Brain microvascular endothelial cell (primary cell): ENCODE results near the gene CCDC71.

Source experiments
- DNase-seq: peaks from one replicate; pipeline ENCODE4 v3.0.0-alpha.2; 2020
- H3K27ac ChIP-seq: fragments of 250-450 bp; sonication (Bioruptor Pico); 2 replicates; pipeline ENCODE4 v1.5.1; 2020; ENCODE audit warnings: mild to moderate bottlenecking, moderate library complexity
- H3K27me3 ChIP-seq: fragments of 250-450 bp; sonication (Bioruptor Pico); replicated peaks from 2 replicates; pipeline ENCODE4 v1.5.1; 2020; ENCODE audit warnings: mild to moderate bottlenecking
- H3K36me3 ChIP-seq: fragments of 250-450 bp; sonication (Bioruptor Pico); replicated peaks from 2 replicates; pipeline ENCODE4 v1.5.1; 2020; ENCODE audit warnings: mild to moderate bottlenecking
- H3K4me3 ChIP-seq: 2 replicates; pipeline ENCODE4 v1.5.1; 2011; ENCODE audit warnings: low read depth, mild to moderate bottlenecking, control low read depth, low read length, moderate library complexity
- CTCF ChIP-seq: IDR thresholded peaks from 2 replicates; pipeline ENCODE4 v1.5.1; 2011; ENCODE audit warnings: low read depth, mild to moderate bottlenecking, moderate library complexity, low read length, control low read depth, inconsistent platforms; ENCODE audit errors: missing control alignments
- in situ Hi-C: cut with HindIII; loops from 2 replicates; pipeline ENCODE4 v1.10.0; 2017; ENCODE audit warnings: low sequenced_read_pairs, low pct_ligation_motif_present

The CCDC71 gene

GRCh38 chr3:49140080-49140479, 26.1 kb downstream of the CCDC71 start:
- Histone ChIP-seq H3K27me3 (no peaks in the 10 kb centered on the region), H3K36me3 (no peaks in the 10 kb centered on the region), H3K4me3 (no peak overlapping the region), H3K27ac (no peak overlapping the region)
- TF ChIP-seq CTCF = no peak
- in situ Hi-C loops = no loop called here
- DNase-seq = no peak

- in situ Hi-C loops = no loop called here
- no peak for TF ChIP-seq CTCF
- peaks cover 7% of the 10 kb centered on the region for H3K36me3 ChIP-seq
- no peak overlapping the region for H3K4me3 ChIP-seq
- DNase-seq = no peak
- no peaks in the 10 kb centered on the region for H3K27me3 ChIP-seq
- H3K27ac ChIP-seq = no peak overlapping the region
Observed at GRCh38 chr3:49135499-49135898, 30.6 kb downstream of the CCDC71 start.

- Histone ChIP-seq H3K4me3 (no peak overlapping the region), H3K36me3 (peaks cover 15% of the 10 kb centered on the region), H3K27me3 (no peaks in the 10 kb centered on the region), H3K27ac (no peak overlapping the region)
- TF ChIP-seq CTCF = no peak
- in situ Hi-C loops = no loop called here
- DNase-seq = no peak
Observed at GRCh38 chr3:49134471-49135265, 31.5 kb downstream of the CCDC71 start.

GRCh38 chr3:49133226-49133951, 32.7 kb downstream of the CCDC71 start:
- in situ Hi-C loops = no loop called here
- no peaks in the 10 kb centered on the region for H3K27me3 ChIP-seq
- TF ChIP-seq CTCF = no peak
- peaks cover 28% of the 10 kb centered on the region for H3K36me3 ChIP-seq
- H3K4me3 ChIP-seq = peak overlapping the region; percentile 84
- DNase-seq = peak; percentile 85
- peak overlapping the region; percentile 72 for H3K27ac ChIP-seq

- DNase-seq = peak; percentile 67
- peaks cover 33% of the 10 kb centered on the region for H3K36me3 ChIP-seq
- no peaks in the 10 kb centered on the region for H3K27me3 ChIP-seq
- TF ChIP-seq CTCF = peak; percentile 51
- peak within 1 kb of the TSS; percentile 72 for H3K27ac ChIP-seq
- in situ Hi-C loops = no loop called here
- H3K4me3 ChIP-seq = peak within 1 kb of the TSS; percentile 84
Observed at GRCh38 chr3:49132437-49133225, 33.5 kb downstream of the CCDC71 start, which contains the start of gene LAMB2. Gene LAMB2, minus strand, starts transcription at chr3:49133050. Its CDS starts 183 bp downstream, at chr3:49132867.
